Stimulated activated CD4-positive, alpha-beta T cell treated with anti-CD3 and anti-CD28 coated beads, Interleukin-1b, Interleukin-23, amount 100 ng/mL, for 4 hours (primary cell): Measurements from ENCODE around the gene CDCA3.
"Not testable (repeated sequence)": the region's sequence is repeated elsewhere in the genome, so short reads cannot be mapped to it uniquely, and the experiment has no call there.

ENCODE experiments used
- DNase-seq, 2 donors: peaks; one replicate each; pipeline ENCODE4 v3.0.0-alpha.2; 2020; ENCODE audit warnings: low read depth in 2 of 2

CDCA3 gene

DNA sequence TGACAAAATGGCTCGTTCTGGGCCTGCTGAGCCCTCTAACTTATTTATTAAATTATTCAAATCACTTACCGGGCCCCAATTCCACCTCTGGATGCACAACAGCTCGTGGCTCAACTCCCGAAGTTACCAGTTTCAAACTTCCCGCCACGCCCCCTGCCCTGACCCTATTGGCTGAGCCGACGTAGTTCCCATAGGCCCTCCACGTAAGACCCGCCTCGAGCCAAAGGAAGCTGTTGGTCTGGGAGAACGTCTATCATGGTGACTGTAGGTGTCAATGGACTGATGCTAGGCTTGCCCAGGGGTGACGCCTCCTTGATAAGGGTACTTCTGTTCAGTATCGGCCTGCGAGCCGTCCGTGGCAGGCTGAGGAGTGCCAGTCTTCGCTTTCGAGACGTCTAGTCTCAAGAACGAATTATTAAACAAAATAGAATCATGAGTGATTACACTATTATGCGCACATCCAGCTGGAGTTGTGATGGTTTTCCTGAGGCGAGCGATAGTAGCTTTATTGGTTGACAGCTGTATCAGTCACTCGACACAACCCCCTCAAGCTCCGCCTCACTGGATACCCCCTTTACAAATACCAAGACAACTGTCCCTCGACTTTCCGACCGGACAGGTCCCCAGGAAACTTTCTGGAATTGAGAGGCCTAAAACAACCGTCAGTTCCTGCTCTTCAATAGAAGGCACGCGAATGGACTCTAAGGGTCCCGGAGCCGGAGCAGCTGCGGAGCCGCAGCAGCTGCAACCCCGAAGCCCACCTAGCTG lies at the start of gene CDCA3:
Gene CDCA3, minus strand, starts transcription at position 134 of the 768 bp plus-strand sequence. CDS start 334 bp downstream, outside the sequence.
- DNase-seq: peak; percentile 83 to 89

GRCh38 chr12:6899837-6900519 lies 48.9 kb upstream of the CDCA3 start:
- no peak for DNase-seq

DNA sequence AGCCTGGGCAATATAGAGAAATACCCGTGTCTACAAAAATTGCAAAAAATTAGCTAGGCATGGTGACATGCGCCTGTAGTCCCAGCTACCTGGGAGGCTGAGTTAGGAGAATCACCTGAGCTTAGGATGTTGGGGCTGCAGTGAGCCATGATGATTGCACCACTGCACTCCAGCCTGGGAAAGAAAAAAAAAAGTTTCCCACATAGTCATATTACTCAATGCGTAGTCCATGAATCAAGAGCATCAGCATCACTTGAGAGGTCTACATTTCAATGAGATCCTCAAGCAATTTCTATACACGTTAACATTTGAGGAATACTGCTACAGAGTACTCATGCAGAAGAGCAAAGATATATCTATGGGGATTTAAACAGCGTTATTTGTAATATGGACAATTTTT lies 48.3 kb upstream of the CDCA3 start:
- no peak for DNase-seq

- no peak for DNase-seq
Observed at GRCh38 chr12:6896846-6897435, 45.9 kb upstream of the CDCA3 start.

DNA sequence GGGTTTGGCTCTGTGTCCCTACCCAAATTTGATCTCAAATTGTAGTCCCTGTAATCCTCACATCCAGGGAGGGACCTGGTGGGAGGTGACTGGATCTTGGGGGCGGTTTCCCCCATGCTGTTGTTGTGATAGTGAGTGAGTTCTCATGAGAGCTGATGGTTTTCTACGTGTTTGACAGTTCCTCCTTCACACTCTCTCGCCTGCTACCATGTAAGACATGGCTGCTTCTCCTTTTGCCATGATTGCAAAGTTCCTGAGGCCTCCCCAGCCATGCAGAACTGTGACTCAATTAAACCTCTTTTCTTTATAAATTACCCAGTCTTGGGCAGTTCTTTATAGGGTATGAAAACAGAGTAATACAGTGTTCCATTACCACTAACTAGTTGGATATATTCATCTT lies 43.2 kb upstream of the CDCA3 start:
- no peak for DNase-seq

- DNase-seq: not testable (repeated sequence)
Observed at GRCh38 chr12:6892683-6893082, 41.6 kb upstream of the CDCA3 start.

DNA sequence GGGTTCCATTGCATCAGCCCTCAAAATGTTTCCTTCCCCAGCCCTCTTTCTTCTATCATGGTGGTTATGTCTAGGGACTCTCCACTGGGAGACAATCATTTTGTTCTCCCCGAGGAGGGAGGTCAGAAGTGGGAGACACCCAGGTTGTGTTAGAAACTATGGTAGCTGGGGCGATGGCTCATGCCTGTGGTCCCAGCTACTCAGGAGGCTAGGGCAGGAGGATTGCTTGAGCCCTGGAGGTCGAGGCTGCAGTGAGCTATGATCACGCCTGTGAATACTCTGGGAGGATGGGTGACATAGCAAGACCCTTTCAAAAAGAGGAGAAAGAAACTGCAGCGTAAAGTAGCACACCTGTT lies 40.5 kb upstream of the CDCA3 start:
- no peak for DNase-seq

DNA sequence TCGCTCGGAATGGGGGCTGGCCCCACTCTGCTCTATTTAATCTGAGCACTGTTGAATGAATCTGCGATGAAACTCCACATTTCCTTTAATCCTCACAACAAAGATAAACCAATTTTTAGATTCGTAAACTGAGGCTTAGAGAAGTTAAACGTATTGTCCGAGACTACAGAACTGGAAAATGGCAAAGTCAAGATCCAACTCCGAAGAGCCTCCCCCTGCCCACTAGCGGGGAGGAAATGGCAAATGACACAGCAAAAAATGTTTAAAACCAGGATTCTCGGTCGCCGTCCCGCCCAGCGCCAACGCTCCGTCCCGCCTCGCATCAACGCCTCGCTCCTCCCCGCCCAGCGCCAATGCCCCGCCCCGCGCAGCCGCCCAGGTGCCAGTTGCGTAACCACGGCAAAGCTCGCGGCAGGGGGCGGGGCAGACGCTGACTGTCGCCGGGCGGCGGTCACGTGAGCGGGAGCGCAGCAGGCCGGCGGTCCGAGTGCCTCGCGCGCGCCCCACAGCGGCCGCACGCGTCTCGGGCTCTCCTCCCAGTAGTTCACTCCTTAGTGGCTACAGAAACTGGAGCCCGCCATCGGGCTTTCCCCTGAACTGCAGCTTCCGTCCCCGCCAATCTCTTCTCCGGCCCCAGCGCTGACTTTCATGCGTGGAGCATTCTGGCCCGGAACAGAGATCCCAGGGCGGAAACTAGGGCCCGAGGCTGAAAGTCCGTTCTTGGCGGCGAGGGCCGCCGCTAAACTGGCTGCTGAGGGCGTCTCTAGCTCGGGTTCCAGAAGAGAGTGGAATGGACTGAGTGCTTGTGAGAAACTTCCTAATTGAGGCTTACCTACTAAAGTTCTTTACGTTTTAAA lies 39.9 kb upstream of the CDCA3 start:
- DNase-seq: peak; percentile 99

DNA sequence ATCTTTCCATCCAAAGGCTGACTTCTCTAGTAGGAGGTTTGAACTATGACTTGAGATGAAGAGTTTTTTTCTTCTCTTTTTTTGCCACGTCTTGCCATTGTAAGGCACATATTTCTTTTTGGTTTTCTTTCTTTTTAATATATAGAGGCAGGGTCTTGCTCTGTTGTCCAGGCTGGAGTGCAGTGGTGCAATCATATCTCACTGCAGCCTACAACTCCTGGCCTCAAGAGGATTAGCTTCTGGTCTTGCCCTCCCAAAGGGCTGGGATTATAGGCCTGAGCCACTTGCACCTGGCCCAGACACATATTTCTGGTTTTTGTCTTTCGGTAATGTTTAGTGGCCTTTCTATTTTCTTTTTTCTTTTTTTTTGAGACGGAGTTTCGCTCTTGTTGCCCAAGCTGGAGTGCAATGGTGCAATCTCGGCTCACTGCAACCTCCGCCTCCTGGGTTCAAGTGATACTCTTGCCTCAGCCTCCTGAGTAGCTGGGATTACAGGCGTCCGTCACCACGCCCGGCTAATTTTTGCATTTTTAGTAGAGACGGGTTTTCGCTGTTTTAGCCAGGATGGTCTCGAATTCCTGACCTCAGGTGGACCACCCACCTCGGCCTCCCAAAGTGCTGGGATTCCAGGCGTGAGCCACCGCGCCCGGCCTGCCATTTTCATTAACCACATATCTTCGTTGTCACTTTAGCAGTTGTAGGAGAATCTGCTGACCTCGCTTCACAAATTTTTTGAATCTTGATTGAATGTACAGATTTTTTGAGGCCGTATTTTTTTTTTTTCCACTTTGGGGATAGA lies 38.9 kb upstream of the CDCA3 start:
- not testable (repeated sequence) for DNase-seq

GRCh38 chr12:6888794-6889193 lies 37.7 kb upstream of the CDCA3 start:
- not testable (repeated sequence) for DNase-seq

DNA sequence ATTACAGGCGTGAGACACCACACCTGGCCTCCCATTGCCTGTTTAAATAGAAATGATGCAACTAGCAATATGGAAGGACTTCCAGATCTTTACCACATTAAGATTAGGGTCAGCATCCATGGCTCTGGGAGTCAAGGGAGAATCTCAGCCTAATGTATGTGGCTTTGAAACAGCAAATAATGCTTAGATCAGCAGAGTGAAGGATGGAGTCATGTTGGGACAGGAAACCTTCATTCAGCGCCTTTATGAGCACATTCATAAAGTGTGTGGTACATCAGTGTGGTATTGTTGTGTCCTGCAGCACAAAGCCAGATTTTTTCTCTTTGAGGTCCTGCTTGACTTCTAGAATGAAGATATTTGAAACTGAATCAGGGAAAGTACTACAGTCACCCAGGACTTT lies 37.3 kb upstream of the CDCA3 start:
- DNase-seq: no peak

DNA sequence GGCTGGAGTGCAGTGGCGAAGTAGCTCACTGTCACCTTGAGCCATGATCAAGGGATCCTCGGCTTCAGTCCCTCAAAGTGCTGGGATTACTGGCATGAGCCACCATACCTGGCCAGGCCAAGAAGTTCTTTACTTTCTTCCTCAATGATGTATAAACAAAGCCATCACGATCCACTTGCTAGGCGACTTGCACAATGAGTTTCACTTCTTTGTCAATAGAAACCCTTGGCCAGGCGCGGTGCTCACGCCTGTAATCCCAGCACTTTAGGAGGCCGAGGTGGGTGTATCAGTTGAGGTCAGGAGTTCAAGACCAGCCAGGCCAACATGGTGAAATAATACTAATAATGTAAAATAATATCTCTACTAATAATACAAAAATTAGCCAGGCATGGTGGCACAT lies 36.4 kb upstream of the CDCA3 start:
- no peak for DNase-seq

DNA sequence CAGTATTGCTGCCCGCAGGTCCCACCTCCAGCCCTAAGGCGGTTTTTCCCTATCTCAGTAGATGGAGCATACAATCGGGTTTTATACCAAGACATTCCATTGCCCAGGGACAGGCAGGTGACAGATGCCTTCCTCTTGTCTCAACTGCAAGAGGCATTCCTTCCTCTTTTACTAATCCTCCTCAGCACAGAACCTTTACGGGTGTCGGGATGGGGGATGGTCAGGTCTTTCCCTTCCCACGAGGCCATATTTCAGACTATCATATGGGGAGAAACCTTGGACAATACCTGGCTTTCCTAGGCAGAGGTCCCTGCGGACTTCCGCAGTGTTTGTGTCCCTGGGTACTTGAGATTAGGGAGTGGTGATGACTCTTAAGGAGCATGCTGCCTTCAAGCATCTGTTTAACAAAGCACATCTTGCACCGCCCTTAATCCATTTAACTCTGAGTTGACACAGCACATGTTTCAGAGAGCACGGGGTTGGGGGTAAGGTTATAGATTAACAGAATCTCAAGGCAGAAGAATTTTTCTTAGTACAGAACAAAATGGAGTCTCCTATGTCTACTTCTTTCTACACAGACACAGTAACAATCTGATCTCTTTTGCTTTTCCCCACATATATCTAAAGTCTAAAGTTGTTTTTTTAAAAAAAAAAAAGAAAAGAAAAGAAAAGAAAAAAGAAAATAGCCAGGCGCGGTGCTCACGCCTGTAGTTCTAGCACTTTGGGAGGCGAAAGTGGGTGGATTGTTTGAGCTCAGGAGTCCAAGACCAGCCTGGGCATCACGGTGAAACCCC lies 35.3 kb upstream of the CDCA3 start:
- not testable (repeated sequence) for DNase-seq

- DNase-seq: no peak
Observed at GRCh38 chr12:6884539-6884938, 33.5 kb upstream of the CDCA3 start.

DNA sequence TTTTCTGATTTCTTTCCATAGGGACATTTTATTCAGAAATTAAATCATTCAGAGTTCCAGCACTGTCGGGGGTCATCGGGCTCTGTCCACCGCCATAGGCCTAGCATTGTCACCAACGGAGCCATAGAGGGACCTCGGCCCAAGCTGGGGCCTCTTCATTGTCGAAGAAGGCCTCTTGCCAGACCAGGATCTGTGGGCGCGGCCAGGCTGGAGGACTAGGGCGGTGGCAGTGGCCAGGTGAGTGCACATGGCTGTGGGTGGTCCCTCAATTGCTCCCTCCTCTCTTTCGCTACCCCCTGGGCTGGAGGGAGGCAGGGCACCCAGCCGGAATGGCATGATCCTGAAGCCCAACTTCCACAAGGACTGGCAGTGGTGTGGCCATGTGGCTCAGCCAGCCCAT lies 32.6 kb upstream of the CDCA3 start:
- DNase-seq: no peak

DNA sequence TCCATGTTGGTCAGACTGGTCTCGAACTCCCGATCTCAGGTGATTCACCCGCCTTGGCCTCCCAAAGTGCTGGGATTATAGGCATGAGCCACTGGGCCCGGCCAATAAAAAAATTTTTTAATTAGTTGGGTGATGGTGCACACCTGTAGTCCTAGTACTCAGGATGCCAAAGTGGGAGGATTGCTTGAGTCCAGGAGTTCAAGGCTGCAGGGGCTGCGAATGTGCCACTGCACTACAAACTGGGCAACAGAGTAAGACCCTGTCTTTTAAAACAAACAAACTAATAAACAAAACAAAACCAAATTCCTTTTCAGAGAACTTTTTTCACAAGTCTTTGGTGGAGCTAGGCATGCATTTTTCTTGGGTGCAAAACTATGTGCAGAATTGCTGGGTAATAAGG lies 32.2 kb upstream of the CDCA3 start:
- no peak for DNase-seq

DNA sequence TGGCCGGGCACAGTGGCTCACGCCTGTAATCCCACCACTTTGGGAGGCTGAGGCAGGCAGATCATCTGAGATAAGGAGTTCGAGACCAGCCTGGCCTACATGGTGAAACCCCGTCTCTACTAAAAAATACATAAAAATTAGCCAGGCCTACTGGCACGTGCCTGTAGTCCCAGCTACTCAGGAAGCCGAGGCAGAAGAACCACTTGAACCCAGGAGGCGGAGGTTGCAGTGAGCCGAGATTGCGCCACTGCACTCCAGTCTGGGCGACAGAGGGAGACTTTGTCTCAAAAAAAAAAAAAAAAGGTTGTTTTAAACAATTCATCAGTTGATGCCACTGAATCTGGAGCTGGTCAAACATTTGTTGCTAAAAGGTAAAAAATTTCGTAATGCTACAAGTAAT lies 28.7 kb upstream of the CDCA3 start:
- DNase-seq: not testable (repeated sequence)

GRCh38 chr12:6874015-6874368 lies 22.9 kb upstream of the CDCA3 start:
- DNase-seq: not testable (repeated sequence)

GRCh38 chr12:6873094-6874014 lies 22.3 kb upstream of the CDCA3 start, which contains the start of gene SPSB2:
TSS of gene SPSB2 (minus strand) at chr12:6873303. CDS start at chr12:6872901, 402 bp downstream.
- DNase-seq: peak; percentile 98 to 100
